Measurements from ENCODE around the gene PSMA5.
A peak's percentile ranks its signal among the peaks of the same experiment; 100 is the strongest.
"Not testable (repeated sequence)": the region's sequence is repeated elsewhere in the genome, so short reads cannot be mapped to it uniquely, and the experiment has no call there.

The PSMA5 gene

GRCh38 chr1:109426281-109427170 is at the start of gene PSMA5:
PSMA5 (minus strand) TSS chr1:109426448; CDS start chr1:109426330, 118 bp downstream.
- DNase-seq: peak; percentile 99

GRCh38 chr1:109475261-109475660 is 49.0 kb upstream of the PSMA5 start:
- DNase-seq: no peak

DNA sequence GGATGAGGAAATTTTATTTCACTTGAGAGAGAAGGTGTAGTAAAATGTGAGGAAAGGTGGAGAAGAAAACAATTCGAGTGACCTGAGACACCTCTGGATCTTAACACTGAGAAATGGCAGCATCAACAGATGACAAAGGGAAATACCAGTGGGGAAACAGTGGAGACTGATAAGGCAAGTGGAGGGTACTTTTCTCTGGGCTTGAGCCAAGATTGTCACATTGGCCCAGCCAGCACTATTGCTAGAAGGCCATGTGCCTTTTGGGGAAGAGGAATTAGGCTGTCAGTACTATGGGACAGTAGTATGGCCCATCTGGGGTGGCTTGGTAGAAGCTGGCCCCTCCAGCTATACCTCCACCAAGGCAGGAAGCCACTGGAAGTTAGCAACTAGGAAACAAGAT is 48.4 kb upstream of the PSMA5 start:
- DNase-seq: peak; percentile 46

DNA sequence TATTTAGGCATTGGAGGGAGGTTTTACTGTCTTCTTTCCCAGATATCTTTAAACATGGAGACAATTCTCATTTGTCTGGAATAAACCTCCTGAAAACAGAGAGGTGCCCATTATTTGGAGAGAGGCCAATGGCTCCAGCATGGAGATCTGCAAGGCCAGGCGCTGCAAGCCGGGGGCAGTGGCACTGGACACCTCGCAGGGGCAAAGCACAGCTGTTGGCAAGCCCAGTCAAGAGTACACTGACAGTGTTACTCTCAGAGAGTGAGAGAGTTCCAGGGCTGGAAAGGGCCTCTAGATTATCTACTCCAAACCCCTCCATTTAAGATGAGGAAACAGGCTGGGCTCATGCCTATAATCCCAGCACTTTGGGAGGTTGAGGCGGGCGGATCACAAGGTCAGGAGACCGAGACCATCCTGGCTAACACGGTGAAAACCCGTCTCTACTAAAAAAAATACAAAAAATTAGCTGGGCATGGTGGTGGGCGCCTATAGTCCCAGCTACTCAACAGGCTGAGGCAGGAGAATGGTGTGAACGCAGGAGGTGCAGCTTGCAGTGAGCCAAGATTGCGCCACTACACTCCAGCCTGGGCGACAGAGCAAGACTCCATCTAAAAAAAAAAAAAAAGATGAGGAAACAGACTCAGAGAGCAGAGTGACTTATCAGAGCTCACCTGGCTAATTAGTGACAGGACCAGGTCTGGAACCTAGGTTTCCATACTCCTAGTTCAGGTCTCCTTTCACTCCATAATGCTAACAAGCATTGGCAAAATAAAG is 47.2 kb upstream of the PSMA5 start:
- DNase-seq: not testable (repeated sequence)

DNA sequence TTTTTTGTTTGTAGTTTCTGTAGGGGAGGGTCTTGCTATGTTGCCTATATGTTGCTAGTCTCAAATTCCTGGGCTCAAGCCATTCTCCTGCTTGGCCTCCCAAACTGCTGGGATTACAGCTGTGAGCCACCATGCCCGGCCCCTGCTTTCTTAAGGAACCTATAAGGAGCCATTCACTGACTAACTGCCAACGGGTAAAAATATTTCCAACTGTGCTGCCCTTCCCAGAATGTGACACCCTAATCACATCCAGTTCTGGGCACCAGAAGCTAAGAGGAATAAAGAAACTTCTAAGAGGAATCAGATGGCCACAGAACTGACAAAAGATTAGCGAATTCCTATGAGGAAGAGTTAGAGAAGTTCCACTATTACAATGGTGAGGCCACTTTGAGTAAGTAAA is 46.5 kb upstream of the PSMA5 start:
- DNase-seq: no peak

- DNase-seq: no peak
These were observed 44.0 kb upstream of the PSMA5 start for GRCh38 chr1:109470245-109470644.

- no peak for DNase-seq
These were observed 42.7 kb upstream of the PSMA5 start for GRCh38 chr1:109468903-109469302.

DNA sequence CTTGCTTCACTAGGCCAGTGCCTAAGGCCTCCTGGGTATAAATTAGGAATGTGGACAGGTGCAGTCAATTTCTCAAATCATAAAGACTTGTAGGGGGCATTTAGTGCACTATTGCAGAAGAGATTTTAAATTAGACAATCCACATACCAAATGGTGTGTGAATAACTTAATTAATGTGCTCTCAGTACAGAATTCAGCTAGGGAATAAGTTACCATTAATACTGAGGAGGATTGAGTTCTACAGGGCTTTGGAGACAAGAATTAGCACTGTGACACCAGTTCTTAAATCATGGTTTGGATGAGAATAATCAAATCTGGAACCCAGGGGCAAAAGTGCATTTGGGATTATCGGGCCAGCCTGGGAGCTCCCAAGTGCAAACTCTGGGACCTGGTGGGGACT is 41.8 kb upstream of the PSMA5 start:
- DNase-seq: no peak

DNA sequence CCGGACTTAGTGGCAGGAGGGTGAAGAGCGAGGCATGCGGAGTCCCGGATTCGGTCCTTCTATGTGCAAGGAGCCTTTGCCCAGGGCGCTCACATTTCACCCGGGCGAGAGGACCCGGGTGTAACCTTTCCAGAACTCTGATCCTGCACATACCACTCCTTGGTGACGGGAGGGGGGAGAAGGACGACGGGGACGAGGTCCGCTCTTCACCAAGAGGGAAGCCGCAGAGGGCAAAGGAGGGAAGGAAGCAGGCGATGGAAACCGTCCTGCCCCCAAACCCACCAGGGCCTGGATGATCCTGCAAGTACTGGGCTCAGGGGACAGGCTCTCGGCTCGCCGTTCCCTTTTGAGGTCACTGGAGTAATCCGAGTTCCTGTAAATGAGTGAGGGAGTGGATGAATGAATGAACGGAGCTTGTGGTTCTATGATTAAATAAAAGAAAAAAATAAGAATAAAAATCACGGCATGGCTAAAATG is 41.1 kb upstream of the PSMA5 start:
- DNase-seq: no peak

- DNase-seq: no peak
These were observed 40.4 kb upstream of the PSMA5 start, which contains the start of gene SYPL2 for GRCh38 chr1:109466452-109467300. SYPL2 (plus strand) TSS chr1:109466546; CDS start chr1:109466844, 298 bp downstream.

GRCh38 chr1:109466125-109466451 is 39.8 kb upstream of the PSMA5 start:
- DNase-seq: no peak

GRCh38 chr1:109457819-109458218 is 31.6 kb upstream of the PSMA5 start:
- no peak for DNase-seq

DNA sequence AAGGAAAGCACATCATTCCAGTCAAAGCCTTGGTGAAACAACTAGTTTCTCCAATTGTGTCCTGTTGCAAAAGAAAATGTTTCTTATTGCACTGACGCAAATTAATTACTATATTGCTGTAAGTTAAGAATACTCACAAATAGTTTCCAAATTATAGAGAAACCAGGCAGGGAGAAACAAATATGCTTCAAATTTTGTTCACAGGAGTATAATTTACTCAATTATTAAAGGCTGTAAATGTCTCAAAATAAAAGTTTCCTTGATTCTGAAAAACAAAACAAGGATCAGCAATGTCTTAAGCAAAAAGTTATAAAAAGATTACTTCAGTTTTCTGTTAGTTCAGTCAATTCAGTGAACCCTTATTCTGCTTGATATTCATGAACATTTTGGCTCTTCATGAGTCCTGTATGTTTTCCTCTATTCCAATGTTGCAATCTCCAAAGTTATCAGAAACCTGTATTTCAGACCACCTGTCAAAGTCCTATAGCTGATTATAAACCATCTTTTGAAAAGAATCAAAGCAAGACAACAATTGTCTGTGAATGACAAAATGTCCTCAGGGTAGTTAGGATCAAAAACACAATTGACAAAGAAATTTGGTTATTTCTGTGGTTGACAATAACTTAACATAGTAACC is 28.4 kb upstream of the PSMA5 start:
- DNase-seq: peak; percentile 23

GRCh38 chr1:109447524-109447923 is 21.3 kb upstream of the PSMA5 start:
- no peak for DNase-seq

DNA sequence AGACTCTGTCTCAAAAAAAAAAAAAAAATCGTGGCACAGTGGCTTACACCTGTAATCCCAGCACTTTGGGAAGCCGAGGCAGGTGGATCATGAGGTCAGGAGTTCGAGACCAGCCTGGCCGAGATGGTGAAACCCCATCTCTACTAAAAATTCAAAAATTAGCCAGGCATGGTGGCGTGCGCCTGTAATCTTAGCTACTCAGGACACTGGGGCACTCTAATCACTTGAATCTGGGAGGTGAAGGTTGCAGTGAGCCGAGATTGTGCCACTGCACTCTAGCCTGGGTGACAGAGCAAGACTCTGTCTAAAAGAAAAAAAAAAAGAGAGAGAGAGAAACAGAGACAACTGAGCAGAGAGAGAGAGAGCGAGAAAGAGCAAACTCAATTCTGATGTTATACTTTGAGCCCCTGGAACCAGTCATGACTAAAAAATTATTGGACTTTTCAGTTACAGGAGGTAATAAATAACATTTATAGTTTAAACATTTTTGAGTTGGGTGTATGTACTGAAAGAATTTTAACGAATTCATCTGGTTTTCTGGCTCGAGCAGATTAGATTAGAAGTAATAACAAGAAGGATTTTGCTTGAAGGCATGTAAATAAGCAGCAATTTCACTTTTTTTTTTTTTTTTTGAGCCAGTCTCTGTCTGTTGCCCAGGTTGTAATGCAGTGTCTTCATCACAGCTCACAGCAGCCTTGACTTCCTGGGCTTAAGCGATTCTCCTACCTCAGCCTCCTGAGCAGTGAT is 19.9 kb upstream of the PSMA5 start:
- not testable (repeated sequence) for DNase-seq

GRCh38 chr1:109444346-109444745 is 18.1 kb upstream of the PSMA5 start:
- DNase-seq: no peak

DNA sequence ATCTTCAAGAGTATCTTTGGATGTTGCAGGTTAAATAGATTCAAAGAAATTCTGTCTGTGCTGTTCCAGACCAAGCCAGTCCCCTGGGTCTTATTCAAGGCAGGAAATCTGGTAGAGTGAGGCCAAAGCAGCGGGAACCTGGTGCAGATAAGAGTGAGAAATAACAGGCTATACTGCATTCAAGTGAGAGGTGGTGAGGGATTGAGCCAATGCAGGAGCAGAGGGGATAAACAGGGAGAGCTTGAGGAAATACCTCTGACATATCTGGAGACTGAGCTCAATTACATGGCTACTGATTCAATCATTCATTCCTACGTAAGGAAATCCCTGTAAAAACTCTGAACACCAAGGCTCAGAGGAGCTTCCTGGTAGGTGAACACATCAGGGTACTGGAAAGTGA is 17.2 kb upstream of the PSMA5 start:
- no peak for DNase-seq

GRCh38 chr1:109441069-109441468 is 14.8 kb upstream of the PSMA5 start:
- DNase-seq: no peak

- DNase-seq: peak; percentile 11
These were observed 12.6 kb upstream of the PSMA5 start for GRCh38 chr1:109438798-109439297.

- no peak for DNase-seq
These were observed 8.2 kb upstream of the PSMA5 start for GRCh38 chr1:109434484-109434883.

DNA sequence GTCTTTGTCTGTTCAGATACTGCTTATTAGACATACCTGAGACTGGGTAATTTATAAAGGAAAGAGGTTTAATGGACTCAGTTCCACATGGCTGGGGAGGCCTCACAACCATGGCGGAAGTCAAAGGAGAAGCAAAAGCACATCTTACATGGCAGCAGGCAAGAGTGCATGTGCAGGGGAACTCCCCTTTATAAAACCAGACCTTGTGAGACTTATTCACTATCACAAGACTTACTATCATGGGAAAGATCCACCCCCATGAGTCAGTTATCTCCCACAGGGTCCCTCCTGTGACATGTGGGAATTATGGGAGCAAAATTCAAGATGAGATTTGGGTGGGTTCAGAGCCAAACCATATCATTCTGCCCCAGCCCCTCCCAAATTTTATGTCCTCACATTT is 7.1 kb upstream of the PSMA5 start:
- DNase-seq: no peak

DNA sequence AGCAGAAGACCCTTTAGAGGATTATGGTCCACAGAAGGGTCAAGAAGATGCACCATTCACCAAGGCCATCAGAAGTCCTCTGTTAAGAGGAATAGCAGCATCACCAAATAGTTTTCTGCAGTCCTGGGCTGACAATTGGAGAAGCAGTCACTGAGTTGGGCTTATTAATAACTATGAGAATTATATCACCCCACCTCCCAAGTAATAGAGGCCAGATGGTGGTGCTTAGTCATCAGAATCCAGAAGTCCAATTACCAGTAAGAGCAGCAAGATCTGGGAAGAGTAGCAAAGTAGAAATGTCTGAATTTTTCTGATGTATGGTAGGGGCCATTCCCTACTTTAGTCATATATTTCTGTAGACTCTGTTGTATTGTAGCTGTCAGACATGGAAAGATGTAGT is 6.1 kb upstream of the PSMA5 start:
- DNase-seq: no peak
